NT2/D1 (cell line): ENCODE measurements around the gene TULP3.

Source experiments
- SUZ12 ChIP-seq: IDR thresholded peaks from 2 replicates; pipeline ENCODE4 v1.6.1; 2011; ENCODE audit not compliant: insufficient read length, insufficient read depth; ENCODE audit errors: extremely low read depth
- YY1 ChIP-seq: IDR thresholded peaks from 2 replicates; pipeline ENCODE4 v1.6.1; 2011; ENCODE audit not compliant: insufficient read length, insufficient read depth
- ZNF274 ChIP-seq: IDR thresholded peaks from 2 replicates; pipeline ENCODE4 v1.6.1; 2011; ENCODE audit warnings: mild to moderate bottlenecking, low read depth, low read length

DNA sequence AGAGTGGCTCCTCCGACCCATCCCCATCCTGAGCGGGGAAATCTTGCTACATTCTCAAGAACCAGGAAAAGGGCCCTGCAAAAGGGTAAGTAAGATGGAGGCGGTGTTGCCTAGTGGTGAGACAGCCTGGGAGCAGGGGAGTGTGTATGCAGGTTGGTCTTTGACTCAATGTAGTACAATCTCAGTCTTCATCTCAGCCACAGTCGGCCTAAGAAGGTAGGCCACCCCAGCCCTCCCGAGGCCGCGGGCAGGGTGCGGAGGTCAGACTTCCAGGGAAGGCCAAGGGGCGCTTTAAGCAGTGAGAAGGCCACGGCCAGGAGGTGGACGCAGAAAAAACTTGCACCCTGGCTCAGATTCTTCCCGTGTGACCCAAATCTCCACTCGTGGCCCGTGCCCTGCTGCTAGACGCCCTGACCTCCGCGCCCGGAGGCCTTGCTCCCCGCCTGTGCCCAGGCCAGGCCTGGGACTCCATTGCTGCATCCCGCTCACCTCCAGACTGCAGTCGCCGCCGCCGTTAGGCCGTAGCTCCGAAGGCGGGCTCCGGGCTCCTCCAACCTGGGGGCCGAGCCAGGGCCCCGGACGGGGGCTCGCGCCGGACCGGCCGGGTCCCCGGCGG, 14.2 kb upstream of the TULP3 start:
- no peak for TF ChIP-seq YY1
- TF ChIP-seq ZNF274, result no peak
- TF ChIP-seq SUZ12, result no peak
